Urothelium cell line (cell line): ENCODE measurements around the gene ZNF385B.

Source experiments
- DNase-seq: peaks from one replicate; pipeline ENCODE4 v3.0.0; 2011; ENCODE audit warnings: low spot score, mixed read lengths
- FAIRE-seq: peaks from 2 replicates; lab custom pipeline; 2011; peaks lifted over from hg19 to GRCh38; lab: Jason Lieb, UNC

ZNF385B gene

GRCh38 chr2:179422037-179422643, 439.3 kb downstream of the ZNF385B start:
- DNase-seq: peak; percentile 44
- no peak for FAIRE-seq

- no peak for FAIRE-seq
These were observed 443.9 kb downstream of the ZNF385B start for GRCh38 chr2:179417436-179417949.

DNA sequence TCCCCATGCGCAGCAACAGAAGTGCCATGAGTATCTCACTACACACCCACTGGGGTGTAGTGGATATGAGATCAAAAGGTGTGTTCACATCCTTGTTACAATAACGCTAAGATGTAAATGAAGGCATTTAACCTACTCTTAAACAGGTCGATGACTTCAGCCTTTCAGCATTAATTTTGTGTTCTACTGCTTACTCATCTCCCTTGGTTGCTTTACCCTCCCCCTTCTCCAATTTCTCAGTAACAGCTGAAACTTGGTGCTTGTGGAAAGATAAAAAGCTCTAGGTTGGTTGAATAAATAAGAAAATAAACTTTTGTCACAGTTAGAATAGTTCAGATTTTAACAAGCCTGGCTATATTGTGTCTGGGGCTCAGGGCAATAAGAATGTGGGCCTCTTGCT, 449.3 kb downstream of the ZNF385B start:
- no peak for DNase-seq
- no peak for FAIRE-seq

More at GRCh38 chr2:179417436-179417949, 443.9 kb downstream of the ZNF385B start:
- DNase-seq: no peak

- peak; percentile 49 for DNase-seq
- no peak for FAIRE-seq
These were observed 450.7 kb downstream of the ZNF385B start for GRCh38 chr2:179410552-179411356.

DNA sequence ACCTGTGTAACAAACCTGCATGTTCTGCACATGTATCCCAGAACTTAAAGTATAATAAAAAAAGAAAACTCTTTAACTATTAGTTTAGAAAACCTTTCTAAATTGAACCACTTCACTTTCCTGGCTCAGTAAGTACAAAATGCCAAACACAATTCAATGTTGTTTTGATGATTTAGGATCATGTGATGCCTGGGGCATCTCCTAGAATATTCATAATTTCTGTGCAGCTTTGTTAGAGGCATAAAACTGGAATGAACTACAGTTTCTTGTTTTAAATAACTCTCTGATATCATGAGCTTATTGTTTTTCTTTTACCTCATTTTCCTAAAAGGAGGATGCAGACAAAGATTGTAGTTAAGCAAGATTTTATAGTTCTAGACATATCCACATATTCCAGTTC, 457.8 kb downstream of the ZNF385B start:
- no peak for FAIRE-seq
- no peak for DNase-seq

- no peak for DNase-seq
- no peak for FAIRE-seq
These were observed 467.9 kb downstream of the ZNF385B start for GRCh38 chr2:179393481-179393880.
